Measurements from ENCODE around the gene C1orf87. TPM values are rescaled to one million over a fixed set of nuclear protein-coding genes. Genes with fewer than 3 reads are reported as not detected.

Gene C1orf87
- total RNA-seq, 1 experiment from 2014 or later = not detected

DNA sequence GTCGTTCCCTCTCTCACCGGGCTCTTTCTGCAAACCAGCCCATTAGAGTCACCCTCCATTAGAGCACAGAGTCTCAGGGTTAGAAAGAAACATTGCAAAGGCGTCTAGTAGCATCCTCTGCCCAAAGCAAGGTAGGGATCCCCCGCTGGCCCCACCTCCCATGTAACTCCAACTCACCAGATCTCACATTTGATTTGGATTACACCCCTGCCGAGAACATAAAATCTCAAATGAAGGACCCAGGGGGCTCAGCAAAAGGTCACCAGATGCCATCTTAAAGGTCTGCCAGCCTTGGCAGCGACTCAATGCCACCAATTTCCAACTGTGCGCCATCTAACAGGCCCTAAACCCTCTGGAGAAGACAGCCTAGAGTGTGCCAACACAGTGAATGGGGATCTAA is 14.1 kb downstream of the C1orf87 start:
- ATAC-seq (no peak), DNase-seq (ENCODE audit: low read depth, low spot score) (no peak)
- Histone ChIP-seq H3K4me1 (ENCODE audit: control insufficient read depth in 1 of 2, insufficient read depth in 2 of 2, low read length in 2 of 2) (no peaks in the 10 kb centered on the region), H3K27me3 (ENCODE audit: insufficient read depth, low read length) (no peaks in the 10 kb centered on the region), H3K9me2 (ENCODE audit: insufficient read depth) (no peaks in the 10 kb centered on the region), H3K4me2 (ENCODE audit: low read length) (no peak overlapping the region), H3K9ac (ENCODE audit: low read length) (no peak overlapping the region), H2AFZ (ENCODE audit: low read depth, low read length, poor library complexity, severe bottlenecking) (no peak overlapping the region), H3K4me3 (replicated peaks in 1 of 2; ENCODE audit: low read depth in 1 of 2, low read length in 2 of 2) (no peak overlapping the region), H3K27ac (ENCODE audit: low read depth, low read length) (no peak overlapping the region), H3K9me3 (ENCODE audit: control insufficient read depth in 1 of 2, insufficient read depth in 1 of 2, low read depth in 1 of 2, low read length in 2 of 2) (no peaks in the 10 kb centered on the region), H3K36me3 (ENCODE audit: control insufficient read depth in 1 of 2, insufficient read depth in 2 of 2, low read length in 2 of 2) (no peaks in the 10 kb centered on the region), H4K20me1 (ENCODE audit: insufficient read depth) (no peaks in the 10 kb centered on the region), H3K79me2 (ENCODE audit: insufficient read depth, low read length) (no peaks in the 10 kb centered on the region)
- intact Hi-C loops (cut with micrococcal nuclease) = no loop called here
- BruUV-seq (replicated peaks) = no TSS peak
- RAD21 ChIA-PET (ENCODE audit: low non-redundant PET in 1 of 2, low total read pairs in 2 of 2, uncharacterized antibody in 2 of 2, unreplicated experiment in 2 of 2) = no interaction called here
- no peak for TF ChIP-seq EZH2 (IDR thresholded peaks at IDR 0.05)
- no peak for TF ChIP-seq POLR2AphosphoS5 (IDR thresholded peaks at IDR 0.05; ENCODE audit: low read depth, low read length)
- TF ChIP-seq ZNF274 (IDR thresholded peaks at IDR 0.05; ENCODE audit: low read depth, low read length) = no peak
- no peak for TF ChIP-seq POLR2A (IDR thresholded peaks at IDR 0.05; ENCODE audit: borderline replicate concordance, extremely low read depth, insufficient read depth, insufficient read length)
- TF ChIP-seq, protein P1, sequence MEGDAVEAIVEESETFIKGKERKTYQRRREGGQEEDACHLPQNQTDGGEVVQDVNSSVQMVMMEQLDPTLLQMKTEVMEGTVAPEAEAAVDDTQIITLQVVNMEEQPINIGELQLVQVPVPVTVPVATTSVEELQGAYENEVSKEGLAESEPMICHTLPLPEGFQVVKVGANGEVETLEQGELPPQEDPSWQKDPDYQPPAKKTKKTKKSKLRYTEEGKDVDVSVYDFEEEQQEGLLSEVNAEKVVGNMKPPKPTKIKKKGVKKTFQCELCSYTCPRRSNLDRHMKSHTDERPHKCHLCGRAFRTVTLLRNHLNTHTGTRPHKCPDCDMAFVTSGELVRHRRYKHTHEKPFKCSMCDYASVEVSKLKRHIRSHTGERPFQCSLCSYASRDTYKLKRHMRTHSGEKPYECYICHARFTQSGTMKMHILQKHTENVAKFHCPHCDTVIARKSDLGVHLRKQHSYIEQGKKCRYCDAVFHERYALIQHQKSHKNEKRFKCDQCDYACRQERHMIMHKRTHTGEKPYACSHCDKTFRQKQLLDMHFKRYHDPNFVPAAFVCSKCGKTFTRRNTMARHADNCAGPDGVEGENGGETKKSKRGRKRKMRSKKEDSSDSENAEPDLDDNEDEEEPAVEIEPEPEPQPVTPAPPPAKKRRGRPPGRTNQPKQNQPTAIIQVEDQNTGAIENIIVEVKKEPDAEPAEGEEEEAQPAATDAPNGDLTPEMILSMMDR (IDR thresholded peaks at IDR 0.05 in 2 of 3, conservative IDR thresholded peaks at IDR 0.05 in 1 of 3; ENCODE audit: borderline replicate concordance in 1 of 3, insufficient read depth in 1 of 3, low read depth in 2 of 3, low read length in 2 of 3) = no peak
- TF ChIP-seq MAX (IDR thresholded peaks at IDR 0.05) = no peak
- no peak for TF ChIP-seq CBX3 (IDR thresholded peaks at IDR 0.05; ENCODE audit: low read depth)
- no peak for TF ChIP-seq SP1 (IDR thresholded peaks at IDR 0.05; ENCODE audit: low read depth)
- no peak for TF ChIP-seq FOSL1 (IDR thresholded peaks at IDR 0.05; ENCODE audit: low read depth)
- no peak for TF ChIP-seq EZH2phosphoT487 (IDR thresholded peaks at IDR 0.05; ENCODE audit: borderline replicate concordance)
- no peak for TF ChIP-seq YY1 (IDR thresholded peaks at IDR 0.05; ENCODE audit: extremely low read depth, insufficient replicate concordance, low read depth, low read length)
- no peak for TF ChIP-seq SIN3A (IDR thresholded peaks at IDR 0.05; ENCODE audit: low read depth)
- no peak for TF ChIP-seq RAD21 (IDR thresholded peaks at IDR 0.05; ENCODE audit: low read depth)
- TF ChIP-seq TCF7L2 (IDR thresholded peaks at IDR 0.05; ENCODE audit: borderline replicate concordance, extremely low read depth, insufficient read depth, insufficient read length) = no peak
- TF ChIP-seq ZFX (IDR thresholded peaks at IDR 0.05) = no peak
- no peak for TF ChIP-seq ZBTB33 (IDR thresholded peaks at IDR 0.05; ENCODE audit: extremely low read depth, insufficient replicate concordance, low read length)
- POLR2A ChIA-PET = no interaction called here
- CTCF ChIA-PET = no interaction called here
